Panc1 (cell line): ENCODE results near the gene SDK2. TPM values are rescaled to one million over a fixed set of nuclear protein-coding genes. Genes with fewer than 3 reads are reported as not detected.

Experiments
- ATAC-seq: fragments of 200-7000 bp; cut with Tn5 transposase; 2 replicates; pipeline ENCODE4 v1.9.1; 2020; ENCODE audit warnings: mild to moderate bottlenecking, moderate library complexity
- BruUV-seq: library from RNA; stranded (reverse); fragments of 400-500 nt; replicated peaks from 2 replicates; lab custom pipeline; 2021; lab: Mats Ljungman, UMichigan
- CTCF ChIA-PET: fragments of 300-600 bp; sonication (Branson Sonifier 250); formaldehyde crosslinking; loops from one replicate; lab custom pipeline; 2022; ENCODE audit warnings: antibody characterized with exemption; lab: Charles Lee
- POLR2A ChIA-PET: fragments of 300-600 bp; sonication (Branson Sonifier 250); formaldehyde crosslinking; loops from one replicate; lab custom pipeline; 2022; ENCODE audit warnings: antibody characterized with exemption; lab: Charles Lee
- DNase-seq: peaks from one replicate; pipeline ENCODE4 v3.0.0-alpha.2; 2010; ENCODE audit warnings: low read depth, low spot score
- H3K27ac ChIP-seq: 2 replicates; pipeline ENCODE4 v1.5.1; 2011; ENCODE audit warnings: mild to moderate bottlenecking, low read length, inconsistent platforms
- H3K27me3 ChIP-seq: fragments of 200-500 bp; sonication (Bioruptor generic); 2 replicates; pipeline ENCODE4 v1.6.0; 2014; ENCODE audit warnings: low read length, inconsistent platforms; ENCODE audit not compliant: control insufficient read depth, insufficient read depth
- H3K36me3 ChIP-seq: fragments of 200-500 bp; sonication (Bioruptor generic); 2 replicates; pipeline ENCODE4 v1.5.1; 2014; ENCODE audit warnings: inconsistent platforms, mild to moderate bottlenecking, low read length, moderate library complexity; ENCODE audit not compliant: control insufficient read depth, insufficient read depth
- H3K4me1 ChIP-seq: 2 replicates; pipeline ENCODE4 v1.5.1; 2011; ENCODE audit warnings: inconsistent platforms, mild to moderate bottlenecking, low read length, moderate library complexity; ENCODE audit not compliant: control insufficient read depth, insufficient read depth
- H3K4me3 ChIP-seq, 2 experiments: 2 replicates each; pipeline ENCODE4 v1.5.1; 2011 to 2012; ENCODE audit warnings: low read depth in 2 of 2, low read length in 2 of 2, mild to moderate bottlenecking in 2 of 2, inconsistent platforms in 1 of 2, moderate library complexity in 1 of 2
- H3K9me3 ChIP-seq: fragments of 200-500 bp; sonication (Bioruptor generic); 2 replicates; pipeline ENCODE4 v1.5.1; 2014; ENCODE audit warnings: low read depth, mild to moderate bottlenecking, inconsistent platforms, low read length, moderate library complexity; ENCODE audit not compliant: control insufficient read depth, insufficient read depth
- CTCF ChIP-seq: fragments of 450-650 bp; IDR thresholded peaks from 2 replicates; pipeline ENCODE4 v1.5.1; 2017; ENCODE audit warnings: mild to moderate bottlenecking
- POLR2AphosphoS5 ChIP-seq: IDR thresholded peaks from 2 replicates; pipeline ENCODE4 v1.6.1; 2012; ENCODE audit warnings: mild to moderate bottlenecking, low read depth, low read length, moderate library complexity
- REST ChIP-seq, 2 experiments: IDR thresholded peaks; 2 replicates each; pipeline ENCODE4 v1.6.1; 2011 to 2012; ENCODE audit warnings: low read depth in 2 of 2, control low read depth in 1 of 2, low read length in 1 of 2, mild to moderate bottlenecking in 1 of 2, moderate library complexity in 1 of 2; ENCODE audit not compliant: insufficient read depth in 1 of 2
- SIN3A ChIP-seq: IDR thresholded peaks from 2 replicates; pipeline ENCODE4 v1.6.1; 2012; ENCODE audit warnings: low read depth, mild to moderate bottlenecking, low read length, moderate library complexity, borderline replicate concordance; ENCODE audit not compliant: insufficient read depth
- TCF7L2 ChIP-seq: IDR thresholded peaks from 2 replicates; pipeline ENCODE4 v1.6.1; 2011; ENCODE audit warnings: mild to moderate bottlenecking, low read depth, low read length, inconsistent platforms
- in situ Hi-C: cut with HindIII; loops from 2 replicates; pipeline ENCODE4 v1.10.0; 2016; ENCODE audit warnings: low sequenced_read_pairs, low pct_unique_long_range_greater_than_20kb
- intact Hi-C: fragments of 100-400 bp; cut with micrococcal nuclease; formaldehyde crosslinking; loops from one replicate; pipeline ENCODE4 v1.10.0; 2022; ENCODE audit not compliant: unreplicated experiment
- total RNA-seq: library from RNA; stranded (reverse); gene quantifications from one replicate; pipeline ENCODE4 v1.2.1, GENCODE V29; 2021; ENCODE audit not compliant: unreplicated experiment

SDK2 gene
- total RNA-seq, 1 experiment from 2014 or later: 0.41 TPM

- Histone ChIP-seq H3K27ac (no peak overlapping the region), H3K27me3 (no peaks in the 10 kb centered on the region), H3K36me3 (no peaks in the 10 kb centered on the region), H3K4me1 (no peaks in the 10 kb centered on the region), H3K9me3 (no peaks in the 10 kb centered on the region), H3K4me3 (no peak overlapping the region)
- DNase-seq: no peak
- no TSS peak for BruUV-seq
- TF ChIP-seq SIN3A (no peak), TCF7L2 (no peak), POLR2AphosphoS5 (no peak), CTCF (no peak), REST (IDR thresholded peaks at IDR 0.05; ENCODE audit: insufficient read depth in 1 of 2, low read depth in 2 of 2, low read length in 1 of 2) (no peak)
- intact Hi-C loops: no loop called here
- in situ Hi-C loops: no loop called here
- POLR2A ChIA-PET: no interaction called here
- CTCF ChIA-PET: no interaction called here
- no peak for ATAC-seq
Observed at GRCh38 chr17:73384926-73385325, 259.3 kb downstream of the SDK2 start.

GRCh38 chr17:73380439-73381106, 263.7 kb downstream of the SDK2 start:
- POLR2A ChIA-PET: no interaction called here
- in situ Hi-C loops: no loop called here

More at GRCh38 chr17:73380439-73381106, 263.7 kb downstream of the SDK2 start:
- no peaks in the 10 kb centered on the region for H3K9me3 ChIP-seq
- no peaks in the 10 kb centered on the region for H3K36me3 ChIP-seq
- no peaks in the 10 kb centered on the region for H3K27me3 ChIP-seq
- H3K4me1 ChIP-seq: no peaks in the 10 kb centered on the region
- no peak for ATAC-seq
- BruUV-seq: no TSS peak
- no peak overlapping the region for H3K4me3 ChIP-seq
- no peak overlapping the region for H3K27ac ChIP-seq
- intact Hi-C loops: no loop called here
- DNase-seq: no peak
- TF ChIP-seq CTCF: no peak
- no peak for TF ChIP-seq TCF7L2
- no peak for TF ChIP-seq POLR2AphosphoS5
- TF ChIP-seq SIN3A: no peak
- TF ChIP-seq REST (IDR thresholded peaks at IDR 0.05; ENCODE audit: insufficient read depth in 1 of 2, low read depth in 2 of 2, low read length in 1 of 2): no peak
- CTCF ChIA-PET: no interaction called here
